ENCODE data around the gene NME3. TPM values are rescaled to one million over a fixed set of nuclear protein-coding genes. Genes with fewer than 3 reads are reported as not detected.

Gene NME3
- total RNA-seq = 100 to 1,000 TPM in 3 of 4 donors, 10 to 100 TPM in 1; 69.3 to 150 (median 126) TPM

DNA sequence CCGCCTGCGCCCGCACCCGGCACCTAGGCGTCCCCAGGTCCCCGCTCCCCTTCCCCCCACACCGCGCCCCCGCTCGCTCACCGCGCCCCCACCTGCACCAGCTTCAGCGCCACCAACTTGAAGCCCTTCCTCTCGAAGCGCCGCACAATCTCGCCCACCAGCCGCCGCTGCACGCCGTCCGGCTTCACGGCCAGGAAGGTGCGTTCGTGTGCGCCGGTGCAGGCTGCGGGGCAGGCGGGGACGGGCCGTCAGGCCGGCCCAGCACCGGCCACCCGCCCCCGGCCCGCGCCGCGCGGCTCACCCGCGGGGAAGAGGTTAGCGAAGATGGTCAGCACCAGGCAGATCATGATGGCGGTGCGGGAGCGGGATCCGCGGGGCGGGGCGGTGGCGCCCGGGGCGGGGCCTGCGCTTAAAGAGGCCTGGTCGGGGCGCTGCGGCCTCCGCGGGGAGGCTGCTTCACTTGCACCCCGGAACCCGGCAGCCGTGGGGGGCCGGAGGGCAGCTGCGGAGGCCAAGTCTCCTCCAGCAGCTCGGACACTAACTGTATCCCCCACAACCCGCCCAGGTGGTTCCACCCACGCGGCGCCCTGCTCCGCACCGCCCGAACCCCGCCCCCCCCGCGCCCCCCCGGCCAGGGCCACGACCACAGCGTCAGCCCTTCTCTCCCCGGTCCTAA is at the start of gene NME3:
Gene NME3 (minus strand): TSS at position 356 of the 676 bp plus-strand sequence. CDS start 9 bp downstream, at position 347.
- Histone ChIP-seq H3K4me1 (peaks cover 0 to 34% (median 19%) of the 10 kb centered on the region in 4 donors), H3K27me3 (no peaks in the 10 kb centered on the region), H3K9me3 (no peaks in the 10 kb centered on the region), H3K4me3 (peak within 1 kb of the TSS; percentile 79 to 99 (median 86)), H3K27ac (peak within 1 kb of the TSS; percentile 86 to 99 (median 91)), H3K36me3 (peaks cover 0 to 48% (median 0%) of the 10 kb centered on the region in 3 donors)
- peak; percentile 75 to 92 (median 90) for DNase-seq
- TF ChIP-seq CTCF (IDR thresholded peaks at IDR 0.05) (no peak), POLR2A (IDR thresholded peaks at IDR 0.05) (no peak)

DNA sequence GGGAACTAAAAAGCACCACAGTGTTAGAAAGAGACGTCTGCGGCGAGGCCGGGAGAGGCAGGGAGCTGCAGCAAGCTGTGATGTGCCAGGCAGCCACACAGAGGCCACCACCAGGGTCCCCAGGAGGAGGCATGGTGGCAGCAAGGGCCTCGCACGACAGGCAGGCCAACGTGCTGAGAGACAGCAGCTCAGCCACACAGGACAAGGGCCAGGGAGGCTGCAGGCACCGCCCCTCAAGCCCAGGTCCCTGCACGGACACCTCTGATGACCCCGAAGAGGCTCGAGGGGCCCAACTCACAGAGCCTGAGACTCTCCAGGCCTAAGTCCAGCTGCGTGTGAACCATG is 49.6 kb upstream of the NME3 start:
- Histone ChIP-seq H3K4me1 (peaks cover 3 to 25% (median 8%) of the 10 kb centered on the region in 4 donors), H3K27me3 (no peaks in the 10 kb centered on the region), H3K4me3 (no peak overlapping the region), H3K36me3 (peaks cover 0 to 69% (median 4%) of the 10 kb centered on the region in 3 donors), H3K27ac (no peak overlapping the region), H3K9me3 (no peaks in the 10 kb centered on the region)
- TF ChIP-seq CTCF (IDR thresholded peaks at IDR 0.05) = no peak
- no peak for TF ChIP-seq POLR2A (IDR thresholded peaks at IDR 0.05)
- DNase-seq = peak in 1 of 3 donors; percentile 25

DNA sequence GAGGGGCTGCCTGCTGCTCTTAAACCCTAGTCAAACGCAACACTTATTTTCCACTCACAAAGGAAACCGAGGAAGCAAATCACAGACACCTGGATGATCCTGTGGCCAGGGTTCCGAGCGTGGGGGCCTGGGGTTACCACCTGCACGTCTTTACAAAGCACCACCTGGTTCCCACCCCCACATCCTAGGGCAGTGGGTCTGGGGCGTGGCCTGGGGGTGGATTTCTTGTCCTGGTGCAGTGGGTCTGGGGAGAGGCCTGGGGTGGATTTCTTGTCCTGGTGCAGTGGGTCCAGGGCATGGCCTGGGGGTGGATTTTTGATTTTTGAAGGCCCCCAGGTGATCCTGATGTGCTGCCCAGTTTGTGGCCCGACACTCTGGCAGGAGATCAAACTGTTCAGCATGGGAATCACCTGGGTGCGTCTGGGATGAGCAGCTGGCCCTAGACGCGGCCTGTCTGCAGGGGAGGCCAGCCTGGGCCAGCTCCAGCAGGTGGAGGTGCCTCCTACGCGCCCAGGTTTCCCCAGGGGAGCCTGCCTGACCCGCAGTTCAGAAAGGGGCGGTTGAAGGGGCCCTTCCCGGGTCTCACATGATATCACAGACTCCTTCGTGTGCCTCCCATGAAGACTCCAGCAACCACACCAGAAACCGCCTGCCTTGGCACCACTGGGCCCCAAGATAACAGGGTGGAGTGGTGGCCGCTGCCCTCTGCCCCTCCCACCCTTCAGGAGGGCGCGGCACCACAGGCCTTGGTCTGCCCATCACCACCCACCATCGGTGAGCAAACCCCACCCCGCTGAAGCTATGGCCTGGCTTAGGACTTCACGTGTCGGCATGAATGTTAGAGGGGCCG is 49.0 kb upstream of the NME3 start:
- Histone ChIP-seq H3K27me3 (no peaks in the 10 kb centered on the region), H3K4me1 (peaks cover 0 to 19% (median 4%) of the 10 kb centered on the region in 4 donors), H3K4me3 (no peak overlapping the region), H3K27ac (no peak overlapping the region), H3K36me3 (peaks cover 0 to 74% (median 4%) of the 10 kb centered on the region in 3 donors), H3K9me3 (no peaks in the 10 kb centered on the region)
- peak in 1 of 3 donors; percentile 23 for DNase-seq
- TF ChIP-seq POLR2A (IDR thresholded peaks at IDR 0.05) = no peak
- no peak for TF ChIP-seq CTCF (IDR thresholded peaks at IDR 0.05)

- Histone ChIP-seq H3K27ac (no peak overlapping the region), H3K4me3 (no peak overlapping the region), H3K27me3 (no peaks in the 10 kb centered on the region), H3K9me3 (no peaks in the 10 kb centered on the region), H3K36me3 (peaks cover 0 to 74% (median 4%) of the 10 kb centered on the region in 3 donors), H3K4me1 (peaks cover 0 to 13% (median 0%) of the 10 kb centered on the region in 4 donors)
- TF ChIP-seq POLR2A (IDR thresholded peaks at IDR 0.05) (no peak), CTCF (IDR thresholded peaks at IDR 0.05) (no peak)
- DNase-seq = peak in 1 of 3 donors; percentile 38
These were observed 48.3 kb upstream of the NME3 start for GRCh38 chr16:1819611-1820010.

DNA sequence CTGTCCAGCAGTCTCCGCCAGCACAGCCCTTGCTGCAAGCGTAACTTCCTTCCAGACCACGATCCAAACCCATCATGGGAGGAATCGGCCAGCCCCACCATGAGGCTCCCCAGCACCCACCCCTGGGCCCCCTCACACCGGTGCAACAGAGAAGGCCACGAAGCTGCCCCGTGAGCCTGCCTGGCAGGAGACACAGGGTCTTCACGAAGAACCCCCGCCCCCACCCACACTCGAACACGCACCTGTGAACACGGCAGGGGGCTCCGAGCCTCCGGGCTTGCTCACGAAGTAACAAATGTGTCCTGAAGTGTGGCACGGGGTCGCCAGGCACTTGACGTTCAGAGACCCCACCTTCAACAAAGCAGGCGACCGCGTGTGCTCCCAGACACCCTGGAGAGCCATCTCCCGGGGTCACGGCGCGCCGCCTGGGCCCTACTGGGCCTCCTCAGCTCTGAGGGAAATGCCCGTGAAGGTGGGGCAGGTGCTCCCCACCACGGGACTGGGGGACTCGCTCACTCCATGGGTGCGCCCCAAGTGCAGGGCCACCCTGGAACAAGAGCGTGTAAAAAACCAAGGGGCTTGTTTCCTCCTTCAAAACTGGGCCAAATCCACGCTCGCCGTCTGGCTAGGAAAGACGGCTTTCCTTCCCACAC is 47.7 kb upstream of the NME3 start:
- Histone ChIP-seq H3K4me3 (no peak overlapping the region), H3K9me3 (no peaks in the 10 kb centered on the region), H3K27ac (no peak overlapping the region), H3K27me3 (no peaks in the 10 kb centered on the region), H3K36me3 (peaks cover 0 to 74% (median 4%) of the 10 kb centered on the region in 3 donors), H3K4me1 (peaks cover 0 to 7% (median 0%) of the 10 kb centered on the region in 4 donors)
- no peak for TF ChIP-seq CTCF (IDR thresholded peaks at IDR 0.05)
- TF ChIP-seq POLR2A (IDR thresholded peaks at IDR 0.05) = no peak
- DNase-seq = peak in 1 of 3 donors; percentile 42

Data from Peyer's patch (tissue), 4 donors.